Endothelial cell of umbilical vein (primary cell): ENCODE data around the gene PDIA5. TPM values are rescaled to one million over a fixed set of nuclear protein-coding genes. Genes with fewer than 3 reads are reported as not detected.

ENCODE experiments used
- BruUV-seq: library from RNA; stranded (reverse); fragments of 400-500 nt; replicated peaks from 2 replicates; lab custom pipeline; 2021; lab: Mats Ljungman, UMichigan
- CTCF ChIA-PET: fragments of 300-600, 350-600 bp; sonication (Branson Sonifier 250); formaldehyde crosslinking; loops from one replicate; lab custom pipeline; 2021; ENCODE audit warnings: antibody characterized with exemption, inconsistent platforms; lab: Charles Lee
- POLR2A ChIA-PET: fragments of 300-600, 350-600 bp; sonication (Branson Sonifier 250); formaldehyde crosslinking; loops from one replicate; lab custom pipeline; 2021; ENCODE audit warnings: antibody characterized with exemption, inconsistent platforms; lab: Charles Lee
- DNase-seq: peaks from one replicate; pipeline ENCODE4 v3.0.0-alpha.2; 2011; ENCODE audit warnings: low read depth, low spot score
- FAIRE-seq: peaks from 2 replicates; lab custom pipeline; 2011; peaks lifted over from hg19 to GRCh38; lab: Jason Lieb, UNC
- H2AFZ ChIP-seq: 2 replicates; pipeline ENCODE4 v1.6.0; 2012; ENCODE audit warnings: low read depth, low read length, control low read depth, inconsistent platforms
- H3K27ac ChIP-seq: 2 replicates; pipeline ENCODE4 v1.5.1; 2011; ENCODE audit warnings: low read depth, mild to moderate bottlenecking, control low read depth, low read length, moderate library complexity; ENCODE audit not compliant: insufficient read depth
- H3K27me3 ChIP-seq, 2 experiments: 2 replicates each; pipeline versions ENCODE4 v1.6.0 to v1.6.1; 2011; ENCODE audit warnings: low read length in 2 of 2, mixed read lengths in 1 of 2; ENCODE audit not compliant: control insufficient read depth in 2 of 2, insufficient read depth in 2 of 2
- H3K36me3 ChIP-seq, 2 experiments: 2 replicates in 1 of 2; 3 replicates in 1 of 2; pipeline ENCODE4 v1.5.1; 2011; ENCODE audit warnings: low read length in 2 of 2, mild to moderate bottlenecking in 1 of 2, moderate library complexity in 1 of 2; ENCODE audit not compliant: control insufficient read depth in 2 of 2, insufficient read depth in 2 of 2; ENCODE audit errors: extremely low read depth in 1 of 2
- H3K4me1 ChIP-seq: 3 replicates; pipeline ENCODE4 v1.5.1; 2011; ENCODE audit warnings: mild to moderate bottlenecking, low read length; ENCODE audit not compliant: control insufficient read depth, insufficient read depth; ENCODE audit errors: extremely low read depth
- H3K4me2 ChIP-seq: 2 replicates; pipeline ENCODE4 v1.6.1; 2011; ENCODE audit warnings: low read length, control low read depth, mixed read lengths; ENCODE audit not compliant: insufficient read depth
- H3K4me3 ChIP-seq, 3 experiments: fragments of 200-600 bp in 1 of 3; sonication (generic), shearing (Covaris generic) in 1 of 3; replicated peaks in 1 of 3; 2 replicates each; pipeline ENCODE4 v1.5.1; 2011 to 2016; ENCODE audit warnings: control low read depth in 3 of 3, low read length in 3 of 3, mild to moderate bottlenecking in 2 of 3, inconsistent platforms in 1 of 3, low read depth in 1 of 3, moderate library complexity in 1 of 3; ENCODE audit not compliant: insufficient read depth in 1 of 3
- H3K79me2 ChIP-seq: 2 replicates; pipeline ENCODE4 v1.6.0; 2012; ENCODE audit warnings: low read length, inconsistent platforms; ENCODE audit not compliant: control insufficient read depth, insufficient read depth
- H3K9ac ChIP-seq: replicated peaks from 2 replicates; pipeline ENCODE3; 2011; ENCODE audit warnings: low read length, control low read depth; ENCODE audit not compliant: insufficient read depth; ENCODE audit errors: extremely low read depth
- H3K9me1 ChIP-seq: replicated peaks from 3 replicates; pipeline ENCODE4 v1.6.0; 2011; ENCODE audit warnings: mild to moderate bottlenecking, low read length; ENCODE audit not compliant: control insufficient read depth, insufficient read depth; ENCODE audit errors: extremely low read depth
- H3K9me3 ChIP-seq: replicated peaks from 2 replicates; pipeline ENCODE4 v1.5.1; 2012; ENCODE audit warnings: low read length, inconsistent platforms; ENCODE audit not compliant: control insufficient read depth, insufficient read depth
- H4K20me1 ChIP-seq: replicated peaks from 2 replicates; pipeline ENCODE3; 2011; ENCODE audit warnings: mild to moderate bottlenecking, low read length; ENCODE audit not compliant: control insufficient read depth, insufficient read depth; ENCODE audit errors: extremely low read depth
- CTCF ChIP-seq, 2 donors: IDR thresholded peaks; 1 replicate in 1 of 2; 2 replicates in 1 of 2; pipeline ENCODE4 v1.5.1; 2011; ENCODE audit warnings: low read length in 2 of 2, mild to moderate bottlenecking in 2 of 2, moderate library complexity in 2 of 2, control low read depth in 1 of 2, inconsistent platforms in 1 of 2, low read depth in 1 of 2; ENCODE audit not compliant: insufficient read depth in 1 of 2; ENCODE audit errors: extremely low read depth in 1 of 2
- EZH2 ChIP-seq: IDR thresholded peaks from 2 replicates; pipeline ENCODE4 v1.6.1; 2012; ENCODE audit warnings: borderline replicate concordance, low read depth, mild to moderate bottlenecking, moderate library complexity, low read length, inconsistent platforms; ENCODE audit not compliant: severe bottlenecking
- FOS ChIP-seq: IDR thresholded peaks from 2 replicates; pipeline ENCODE4 v1.6.1; 2011; ENCODE audit warnings: mild to moderate bottlenecking, low read length, moderate library complexity, borderline replicate concordance; ENCODE audit not compliant: insufficient read depth
- GATA2 ChIP-seq: IDR thresholded peaks from 2 replicates; pipeline ENCODE4 v1.7.0; 2011; ENCODE audit warnings: low read depth, mild to moderate bottlenecking, moderate library complexity, mixed read lengths, low read length; ENCODE audit not compliant: insufficient read length, insufficient read depth
- JUN ChIP-seq: IDR thresholded peaks from 2 replicates; pipeline ENCODE4 v1.6.1; 2011; ENCODE audit warnings: borderline replicate concordance, low read depth; ENCODE audit not compliant: insufficient read length, insufficient read depth
- MAX ChIP-seq: IDR thresholded peaks from 2 replicates; pipeline ENCODE4 v1.6.1; 2011; ENCODE audit not compliant: insufficient read depth, insufficient read length
- MYC ChIP-seq: IDR thresholded peaks from one replicate; pipeline ENCODE4 v1.6.1; 2011; ENCODE audit warnings: mild to moderate bottlenecking, low read depth, low read length
- POLR2A ChIP-seq: IDR thresholded peaks from 2 replicates; pipeline ENCODE4 v1.6.1; 2012; ENCODE audit warnings: low read depth, mild to moderate bottlenecking, control low read depth, low read length
- POLR2AphosphoS5 ChIP-seq: IDR thresholded peaks from 2 replicates; pipeline ENCODE4 v1.6.1; 2012; ENCODE audit warnings: low read depth, mild to moderate bottlenecking, control low read depth, low read length, moderate library complexity; ENCODE audit not compliant: insufficient read depth
- dilution Hi-C: fragments of 300-500 bp; cut with MboI; formaldehyde crosslinking; loops from one replicate; pipeline ENCODE4 v1.15.0; 2019; ENCODE audit warnings: low sequenced_read_pairs; ENCODE audit not compliant: extremely low pct_ligation_motif_present
- intact Hi-C: fragments of 100-400 bp; cut with micrococcal nuclease; formaldehyde crosslinking; loops from one replicate; pipeline ENCODE4 v1.10.0; 2022
- polyA plus RNA-seq, 4 experiments: library from polyadenylated mRNA; depleted of rRNA in 3 of 4; stranded (reverse) in 3 of 4; unstranded in 1 of 4; fragments of >200 nt; gene quantifications; 2 replicates each; pipeline versions ENCODE4 v1.2.1 to v1.2.3, GENCODE V29; 2011 to 2012; ENCODE audit warnings: missing spikeins in 1 of 4
- total RNA-seq: library from RNA; stranded (reverse); gene quantifications from 2 replicates; pipeline ENCODE4 v1.2.3, GENCODE V29; 2021

The PDIA5 gene
- total and polyA plus RNA-seq, 2 donors (not counting 3 experiments of a cell fraction or from before 2014, with no cell fraction given) = 55.7 to 85.6 TPM

GRCh38 chr3:123054109-123054778 is 12.6 kb upstream of the PDIA5 start:
- Histone ChIP-seq H4K20me1 (no peaks in the 10 kb centered on the region), H3K79me2 (no peaks in the 10 kb centered on the region), H3K9me1 (no peaks in the 10 kb centered on the region), H3K27me3 (peaks cover 0 to 5% of the 10 kb centered on the region in 2 experiments), H3K9me3 (no peaks in the 10 kb centered on the region), H3K4me1 (peaks cover 5% of the 10 kb centered on the region), H2AFZ (no peak overlapping the region), H3K27ac (no peak overlapping the region), H3K9ac (no peak overlapping the region), H3K36me3 (no peaks in the 10 kb centered on the region), H3K4me3 (no peak overlapping the region), H3K4me2 (no peak overlapping the region)
- ChIA-PET POLR2A (no interaction called here), CTCF (no interaction called here)
- FAIRE-seq (no peak), DNase-seq (no peak)
- dilution Hi-C loops = no loop called here
- intact Hi-C loops = no loop called here
- no peak for TF ChIP-seq MYC
- no peak for TF ChIP-seq GATA2
- TF ChIP-seq MAX = no peak
- no peak for TF ChIP-seq POLR2A
- TF ChIP-seq POLR2AphosphoS5 = no peak
- no peak for TF ChIP-seq JUN
- no peak for TF ChIP-seq EZH2
- TF ChIP-seq CTCF (IDR thresholded peaks at IDR 0.05; ENCODE audit: extremely low read depth in 1 of 2, insufficient read depth in 1 of 2, low read depth in 1 of 2, low read length in 2 of 2) = no peak
- TF ChIP-seq FOS = no peak
- BruUV-seq = no TSS peak
